Fibroblast of lung (primary cell): ENCODE data around the gene NR3C1. TPM values are rescaled to one million over a fixed set of nuclear protein-coding genes. Genes with fewer than 3 reads are reported as not detected.

Experiments used
- DNase-seq, 2 donors: peaks; one replicate each; pipeline versions ENCODE4 v3.0.0 to v3.0.0-alpha.2; 2010; ENCODE audit warnings: low read depth in 2 of 2
- H2AFZ ChIP-seq: 2 replicates; pipeline ENCODE4 v1.5.1; 2012; ENCODE audit warnings: low read length, control low read depth, inconsistent platforms
- H3K27ac ChIP-seq: 2 replicates; pipeline ENCODE4 v1.5.1; 2011; ENCODE audit warnings: low read length, control low read depth; ENCODE audit not compliant: insufficient read depth
- H3K27me3 ChIP-seq: 2 replicates; pipeline ENCODE4 v1.5.1; 2011; ENCODE audit warnings: mild to moderate bottlenecking, low read length; ENCODE audit not compliant: control insufficient read depth, insufficient read depth
- H3K36me3 ChIP-seq: 2 replicates; pipeline ENCODE4 v1.5.1; 2011; ENCODE audit warnings: low read length; ENCODE audit not compliant: control insufficient read depth, insufficient read depth
- H3K4me1 ChIP-seq: 2 replicates; pipeline ENCODE4 v1.5.1; 2011; ENCODE audit warnings: low read length; ENCODE audit not compliant: control insufficient read depth, insufficient read depth; ENCODE audit errors: extremely low read depth
- H3K4me2 ChIP-seq: 2 replicates; pipeline ENCODE4 v1.5.1; 2011; ENCODE audit warnings: low read length, control low read depth; ENCODE audit not compliant: insufficient read depth; ENCODE audit errors: extremely low read depth
- H3K4me3 ChIP-seq, 4 experiments: fragments of 200-600 bp in 1 of 4; sonication (generic) in 1 of 4; replicated peaks in 1 of 4; 2 replicates each; pipeline ENCODE4 v1.5.1; 2011 to 2016; ENCODE audit warnings: low read length in 4 of 4, low read depth in 3 of 4, mild to moderate bottlenecking in 3 of 4, control low read depth in 2 of 4, inconsistent platforms in 1 of 4, mixed read lengths in 1 of 4; ENCODE audit not compliant: insufficient read depth in 1 of 4; ENCODE audit errors: control extremely low read depth in 1 of 4
- H3K79me2 ChIP-seq: 2 replicates; pipeline ENCODE4 v1.5.1; 2012; ENCODE audit warnings: mild to moderate bottlenecking, low read length, inconsistent platforms; ENCODE audit not compliant: control insufficient read depth, insufficient read depth
- H3K9ac ChIP-seq: 2 replicates; pipeline ENCODE4 v1.5.1; 2011; ENCODE audit warnings: mild to moderate bottlenecking, low read length, control low read depth; ENCODE audit not compliant: insufficient read depth
- H3K9me3 ChIP-seq: 2 replicates; pipeline ENCODE4 v1.5.1; 2012; ENCODE audit warnings: low read depth, low read length; ENCODE audit not compliant: control insufficient read depth, insufficient read depth
- H4K20me1 ChIP-seq: 2 replicates; pipeline ENCODE4 v1.5.1; 2011; ENCODE audit warnings: low read length; ENCODE audit not compliant: control insufficient read depth, insufficient read depth; ENCODE audit errors: extremely low read depth
- EZH2 ChIP-seq: IDR thresholded peaks from 2 replicates; pipeline ENCODE4 v1.5.1; 2012; ENCODE audit warnings: low read length, control low read depth, mild to moderate bottlenecking; ENCODE audit errors: missing control alignments
- polyA plus RNA-seq, 2 donors: library from polyadenylated mRNA; depleted of rRNA in 1 of 2; stranded (reverse) in 1 of 2; unstranded in 1 of 2; fragments of >200 nt; gene quantifications; 2 replicates each; pipeline ENCODE4 v1.2.1, GENCODE V29; 2011 to 2012; ENCODE audit warnings: missing spikeins in 1 of 2
- total RNA-seq: library from RNA; depleted of rRNA; stranded (reverse); fragments of >200 nt; gene quantifications from 2 replicates; pipeline ENCODE4 v1.2.1, GENCODE V29; 2014
- TF ChIP-seq, protein P1 (sequence below), 2 donors: IDR thresholded peaks in 1 of 2; conservative IDR thresholded peaks in 1 of 2; 1 replicate in 1 of 2; 2 replicates in 1 of 2; pipeline ENCODE4 v1.5.1; 2011 to 2012; ENCODE audit warnings: low read length in 2 of 2, control low read depth in 1 of 2, inconsistent platforms in 1 of 2, low read depth in 1 of 2, mild to moderate bottlenecking in 1 of 2

Gene NR3C1
- total and polyA plus RNA-seq, 2 donors (not counting 1 experiment from before 2014, with no cell fraction given) = 85.3 to 126 TPM

DNA sequence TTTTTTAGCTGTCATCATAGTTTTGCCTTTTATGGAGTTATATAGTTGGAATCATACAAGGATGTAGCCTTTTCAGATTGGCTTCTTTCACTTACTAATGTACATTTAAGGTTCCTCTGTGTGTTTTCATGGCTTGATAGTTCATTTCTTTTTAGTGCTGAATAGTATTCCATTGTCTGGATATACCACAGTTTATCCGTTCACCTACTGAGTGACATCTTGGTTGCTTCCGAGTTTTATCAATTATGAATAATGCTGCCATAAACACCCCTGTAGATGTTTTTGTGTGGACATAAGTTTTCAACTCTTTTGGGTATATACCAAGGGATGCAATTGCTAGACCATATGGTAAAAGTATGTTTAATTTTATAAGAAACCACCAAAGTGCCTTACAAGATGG lies 136.3 kb downstream of the NR3C1 start:
- Histone ChIP-seq H3K9me3 (no peaks in the 10 kb centered on the region), H3K4me2 (no peak overlapping the region), H2AFZ (no peak overlapping the region), H3K4me3 (no peak overlapping the region), H3K4me1 (peaks cover 9% of the 10 kb centered on the region), H3K9ac (no peak overlapping the region), H3K79me2 (no peaks in the 10 kb centered on the region), H3K27ac (no peak overlapping the region), H3K36me3 (no peaks in the 10 kb centered on the region), H3K27me3 (no peaks in the 10 kb centered on the region), H4K20me1 (no peaks in the 10 kb centered on the region)
- TF ChIP-seq, protein P1, sequence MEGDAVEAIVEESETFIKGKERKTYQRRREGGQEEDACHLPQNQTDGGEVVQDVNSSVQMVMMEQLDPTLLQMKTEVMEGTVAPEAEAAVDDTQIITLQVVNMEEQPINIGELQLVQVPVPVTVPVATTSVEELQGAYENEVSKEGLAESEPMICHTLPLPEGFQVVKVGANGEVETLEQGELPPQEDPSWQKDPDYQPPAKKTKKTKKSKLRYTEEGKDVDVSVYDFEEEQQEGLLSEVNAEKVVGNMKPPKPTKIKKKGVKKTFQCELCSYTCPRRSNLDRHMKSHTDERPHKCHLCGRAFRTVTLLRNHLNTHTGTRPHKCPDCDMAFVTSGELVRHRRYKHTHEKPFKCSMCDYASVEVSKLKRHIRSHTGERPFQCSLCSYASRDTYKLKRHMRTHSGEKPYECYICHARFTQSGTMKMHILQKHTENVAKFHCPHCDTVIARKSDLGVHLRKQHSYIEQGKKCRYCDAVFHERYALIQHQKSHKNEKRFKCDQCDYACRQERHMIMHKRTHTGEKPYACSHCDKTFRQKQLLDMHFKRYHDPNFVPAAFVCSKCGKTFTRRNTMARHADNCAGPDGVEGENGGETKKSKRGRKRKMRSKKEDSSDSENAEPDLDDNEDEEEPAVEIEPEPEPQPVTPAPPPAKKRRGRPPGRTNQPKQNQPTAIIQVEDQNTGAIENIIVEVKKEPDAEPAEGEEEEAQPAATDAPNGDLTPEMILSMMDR (conservative IDR thresholded peaks at IDR 0.05 in 1 of 2, IDR thresholded peaks at IDR 0.05 in 1 of 2; ENCODE audit: low read depth in 1 of 2, low read length in 2 of 2) = no peak
- no peak for TF ChIP-seq EZH2
- no peak for DNase-seq

DNA sequence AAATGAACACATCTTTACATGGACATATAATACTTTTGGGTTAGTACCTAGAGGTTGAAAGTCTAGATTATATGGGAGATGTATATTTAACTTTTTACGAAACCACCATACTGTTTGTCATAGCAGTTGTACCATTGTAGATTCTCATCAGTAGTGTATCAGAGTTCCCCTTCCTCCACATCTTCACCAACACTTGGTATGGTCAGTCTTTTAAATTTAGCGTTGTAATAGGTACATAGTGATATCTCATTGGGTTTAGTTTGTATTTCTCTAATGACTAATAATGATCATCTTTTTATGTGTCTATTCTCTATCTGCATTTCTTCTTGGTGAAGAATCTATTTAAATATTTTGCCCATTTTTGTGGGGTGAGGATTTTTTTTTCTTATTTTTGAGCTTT lies 137.5 kb downstream of the NR3C1 start:
- no peak overlapping the region for H2AFZ ChIP-seq
- peaks cover 13% of the 10 kb centered on the region for H3K4me1 ChIP-seq
- no peak overlapping the region for H3K4me2 ChIP-seq
- no peak overlapping the region for H3K27ac ChIP-seq
- H3K79me2 ChIP-seq = no peaks in the 10 kb centered on the region
- H3K9me3 ChIP-seq = no peaks in the 10 kb centered on the region
- no peak for TF ChIP-seq EZH2
- TF ChIP-seq, protein P1 (conservative IDR thresholded peaks at IDR 0.05 in 1 of 2, IDR thresholded peaks at IDR 0.05 in 1 of 2; ENCODE audit: low read depth in 1 of 2, low read length in 2 of 2) = no peak
- H3K27me3 ChIP-seq = no peaks in the 10 kb centered on the region
- H4K20me1 ChIP-seq = no peaks in the 10 kb centered on the region
- no peak overlapping the region for H3K4me3 ChIP-seq
- no peak overlapping the region for H3K9ac ChIP-seq
- DNase-seq = no peak
- no peaks in the 10 kb centered on the region for H3K36me3 ChIP-seq

DNA sequence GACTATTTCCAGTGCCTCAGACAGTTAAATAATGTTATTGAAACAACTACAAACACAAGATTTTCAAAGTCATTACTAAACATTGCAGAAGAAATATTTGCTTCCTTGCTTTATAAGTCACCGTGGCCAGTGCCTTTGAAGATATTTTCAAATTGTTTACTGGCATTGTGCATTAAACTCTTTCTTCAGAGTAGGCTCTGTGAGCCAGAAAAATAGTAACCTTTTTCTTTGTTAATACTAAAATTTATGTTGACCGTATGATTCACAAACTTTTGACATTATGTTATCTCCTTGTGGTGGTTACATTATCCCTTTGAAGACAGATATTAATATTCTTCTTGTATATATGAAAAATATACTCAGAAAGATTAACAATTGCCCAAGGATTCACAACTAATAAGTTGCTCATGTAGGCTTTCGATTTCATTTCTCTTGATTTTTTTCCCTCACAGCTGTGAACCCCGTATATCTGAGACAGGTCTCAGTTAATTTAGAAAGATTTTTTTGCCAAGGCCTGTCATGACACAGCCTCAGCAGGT lies 140.1 kb downstream of the NR3C1 start:
- peaks cover 13% of the 10 kb centered on the region for H3K4me1 ChIP-seq
- peak overlapping the region; percentile 19 for H3K27ac ChIP-seq
- no peak overlapping the region for H3K9ac ChIP-seq
- peak overlapping the region; percentile 29 for H3K4me2 ChIP-seq
- TF ChIP-seq, protein P1 (conservative IDR thresholded peaks at IDR 0.05 in 1 of 2, IDR thresholded peaks at IDR 0.05 in 1 of 2; ENCODE audit: low read depth in 1 of 2, low read length in 2 of 2) = no peak
- DNase-seq = peak; percentile 16 to 28
- no peaks in the 10 kb centered on the region for H3K36me3 ChIP-seq
- H2AFZ ChIP-seq = no peak overlapping the region
- H3K4me3 ChIP-seq = no peak overlapping the region
- no peaks in the 10 kb centered on the region for H3K27me3 ChIP-seq
- H4K20me1 ChIP-seq = no peaks in the 10 kb centered on the region
- no peaks in the 10 kb centered on the region for H3K79me2 ChIP-seq
- H3K9me3 ChIP-seq = no peaks in the 10 kb centered on the region
